T-helper 22 cell (primary cell): ENCODE results near the gene TUBE1.
A peak's percentile ranks its signal among the peaks of the same experiment; 100 is the strongest.
"Not testable (repeated sequence)": the region's sequence is repeated elsewhere in the genome, so short reads cannot be mapped to it uniquely, and the experiment has no call there.

Experiments used
- DNase-seq: peaks from one replicate; pipeline ENCODE4 v3.0.0-alpha.2; 2020; ENCODE audit warnings: low read depth

The TUBE1 gene

GRCh38 chr6:112061605-112062004 lies 25.7 kb downstream of the TUBE1 start:
- DNase-seq = no peak

GRCh38 chr6:112058243-112059032 lies 28.8 kb downstream of the TUBE1 start:
- no peak for DNase-seq

- DNase-seq = no peak
These were observed 32.6 kb downstream of the TUBE1 start for GRCh38 chr6:112054555-112055190.

GRCh38 chr6:112054001-112054400 lies 33.3 kb downstream of the TUBE1 start, which contains the start of gene CCN6:
Gene CCN6, plus strand, starts transcription at chr6:112054104. Its CDS starts 254 bp downstream, at chr6:112054358.
- DNase-seq = no peak

GRCh38 chr6:112051251-112051740 lies 36.0 kb downstream of the TUBE1 start:
- not testable (repeated sequence) for DNase-seq

GRCh38 chr6:112050429-112050828 lies 36.9 kb downstream of the TUBE1 start:
- DNase-seq = no peak

GRCh38 chr6:112049996-112050395 lies 37.3 kb downstream of the TUBE1 start:
- no peak for DNase-seq

- DNase-seq = no peak
These were observed 38.1 kb downstream of the TUBE1 start for GRCh38 chr6:112049026-112049799.

GRCh38 chr6:112047523-112047922 lies 39.8 kb downstream of the TUBE1 start:
- not testable (repeated sequence) for DNase-seq

- DNase-seq = no peak
These were observed 42.4 kb downstream of the TUBE1 start for GRCh38 chr6:112044856-112045255.

GRCh38 chr6:112044196-112044595 lies 43.1 kb downstream of the TUBE1 start:
- DNase-seq = no peak

- DNase-seq = peak; percentile 84
These were observed 44.0 kb downstream of the TUBE1 start for GRCh38 chr6:112043032-112044007.

- no peak for DNase-seq
These were observed 45.7 kb downstream of the TUBE1 start for GRCh38 chr6:112041535-112041934.

GRCh38 chr6:112040956-112041355 lies 46.3 kb downstream of the TUBE1 start:
- DNase-seq = no peak

- no peak for DNase-seq
These were observed 47.9 kb downstream of the TUBE1 start for GRCh38 chr6:112039431-112039770.

- no peak for DNase-seq
These were observed 48.4 kb downstream of the TUBE1 start for GRCh38 chr6:112038756-112039430.

- no peak for DNase-seq
These were observed 49.0 kb downstream of the TUBE1 start for GRCh38 chr6:112038268-112038667.

GRCh38 chr6:112037783-112038216 lies 49.5 kb downstream of the TUBE1 start:
- no peak for DNase-seq

GRCh38 chr6:112036088-112036637 lies 51.1 kb downstream of the TUBE1 start:
- DNase-seq = no peak

- DNase-seq = no peak
These were observed 52.7 kb downstream of the TUBE1 start for GRCh38 chr6:112034616-112034995.
